Muscle of leg (tissue), 11 donors: Measurements from ENCODE around the gene MAP1LC3B. TPM values are rescaled to one million over a fixed set of nuclear protein-coding genes. Genes with fewer than 3 reads are reported as not detected.

ENCODE experiments used
- DNase-seq: peaks from one replicate; pipeline ENCODE4 v3.0.0; 2013
- H3K27ac ChIP-seq: one replicate; pipeline ENCODE4 v1.5.1; 2013; ENCODE audit warnings: mild to moderate bottlenecking, low read length, control low read depth
- H3K27me3 ChIP-seq: one replicate; pipeline ENCODE4 v1.6.1; 2013; ENCODE audit warnings: low read length; ENCODE audit not compliant: control insufficient read depth, insufficient read depth
- H3K36me3 ChIP-seq: one replicate; pipeline ENCODE4 v1.6.1; 2013; ENCODE audit warnings: low read length; ENCODE audit not compliant: control insufficient read depth, insufficient read depth
- H3K4me1 ChIP-seq: one replicate; pipeline ENCODE4 v1.6.1; 2013; ENCODE audit warnings: low read length; ENCODE audit not compliant: control insufficient read depth, insufficient read depth
- H3K4me3 ChIP-seq: one replicate; pipeline ENCODE4 v1.5.1; 2013; ENCODE audit warnings: low read length, control low read depth
- H3K9me3 ChIP-seq: replicated peaks from 2 replicates; pipeline ENCODE4 v1.6.1; 2013; ENCODE audit warnings: low read depth, low read length; ENCODE audit not compliant: control insufficient read depth
- WGBS: methylation state at CpG from one replicate; pipeline ENCODE4 v1.1.5; 2013; ENCODE audit warnings: missing lambda C conversion rate; ENCODE audit not compliant: insufficient coverage; 5-methylcytosine and 5-hydroxymethylcytosine counted together
- polyA plus RNA-seq, 8 donors: library from polyadenylated mRNA; unstranded; fragments of 120-200 nt; gene quantifications; one replicate each; pipeline versions ENCODE4 v1.2.1 to v1.2.3, GENCODE V29; 2013; ENCODE audit warnings: inconsistent platforms in 1 of 8, low replicate concordance in 1 of 8; ENCODE audit not compliant: insufficient read length in 8 of 8, insufficient read depth in 1 of 8
- total RNA-seq: library from RNA; stranded (reverse); fragments of 120-200 nt; gene quantifications from one replicate; pipeline ENCODE4 v1.2.4, GENCODE V29; 2013

The MAP1LC3B gene
- total and polyA plus RNA-seq, 9 donors = 24.4 to 57.1 (median 48.0) TPM

GRCh38 chr16:87407511-87408112 is 15.5 kb downstream of the MAP1LC3B start:
- Histone ChIP-seq H3K4me1 (no peaks in the 10 kb centered on the region), H3K4me3 (no peak overlapping the region), H3K36me3 (peaks cover 65% of the 10 kb centered on the region), H3K27ac (no peak overlapping the region), H3K27me3 (no peaks in the 10 kb centered on the region), H3K9me3 (no peaks in the 10 kb centered on the region)
- 62% methylated on average over 23 of the region's 26 CpGs for WGBS
- peak; percentile 49 for DNase-seq

GRCh38 chr16:87409153-87409552 is 17.0 kb downstream of the MAP1LC3B start:
- H3K27me3 ChIP-seq = no peaks in the 10 kb centered on the region
- peaks cover 72% of the 10 kb centered on the region for H3K36me3 ChIP-seq
- no peak overlapping the region for H3K4me3 ChIP-seq
- no peak for DNase-seq
- H3K27ac ChIP-seq = no peak overlapping the region
- H3K9me3 ChIP-seq = no peaks in the 10 kb centered on the region
- no peaks in the 10 kb centered on the region for H3K4me1 ChIP-seq
- WGBS = 40% methylated on average over 2 of the region's 13 CpGs

- H3K4me3 ChIP-seq = no peak overlapping the region
- H3K36me3 ChIP-seq = peaks cover 75% of the 10 kb centered on the region
- no peaks in the 10 kb centered on the region for H3K27me3 ChIP-seq
- no peak overlapping the region for H3K27ac ChIP-seq
- H3K4me1 ChIP-seq = no peaks in the 10 kb centered on the region
- WGBS = 90% methylated on average over 12 of the region's 13 CpGs
- DNase-seq = no peak
- H3K9me3 ChIP-seq = no peaks in the 10 kb centered on the region
Observed at GRCh38 chr16:87409781-87410180, 17.6 kb downstream of the MAP1LC3B start.

GRCh38 chr16:87410530-87410929 is 18.4 kb downstream of the MAP1LC3B start:
- Histone ChIP-seq H3K4me3 (no peak overlapping the region), H3K4me1 (no peaks in the 10 kb centered on the region), H3K36me3 (peaks cover 69% of the 10 kb centered on the region), H3K27ac (no peak overlapping the region), H3K27me3 (no peaks in the 10 kb centered on the region), H3K9me3 (no peaks in the 10 kb centered on the region)
- WGBS = 91% methylated on average over 11 of the region's 11 CpGs
- DNase-seq = no peak

- no peaks in the 10 kb centered on the region for H3K27me3 ChIP-seq
- H3K4me1 ChIP-seq = no peaks in the 10 kb centered on the region
- no peak overlapping the region for H3K4me3 ChIP-seq
- WGBS = 79% methylated on average over 13 of the region's 14 CpGs
- no peak for DNase-seq
- H3K36me3 ChIP-seq = peaks cover 69% of the 10 kb centered on the region
- no peaks in the 10 kb centered on the region for H3K9me3 ChIP-seq
- no peak overlapping the region for H3K27ac ChIP-seq
Observed at GRCh38 chr16:87410968-87411367, 18.8 kb downstream of the MAP1LC3B start.

- no peak overlapping the region for H3K27ac ChIP-seq
- H3K4me3 ChIP-seq = no peak overlapping the region
- no peaks in the 10 kb centered on the region for H3K4me1 ChIP-seq
- H3K9me3 ChIP-seq = no peaks in the 10 kb centered on the region
- WGBS = 91% methylated on average over 42 of the region's 49 CpGs
- H3K27me3 ChIP-seq = no peaks in the 10 kb centered on the region
- H3K36me3 ChIP-seq = peaks cover 71% of the 10 kb centered on the region
- no peak for DNase-seq
Observed at GRCh38 chr16:87411375-87412271, 19.5 kb downstream of the MAP1LC3B start.

- no peaks in the 10 kb centered on the region for H3K9me3 ChIP-seq
- 91% methylated on average over 28 of the region's 31 CpGs for WGBS
- no peak overlapping the region for H3K4me3 ChIP-seq
- H3K27me3 ChIP-seq = no peaks in the 10 kb centered on the region
- H3K36me3 ChIP-seq = peaks cover 74% of the 10 kb centered on the region
- H3K4me1 ChIP-seq = no peaks in the 10 kb centered on the region
- DNase-seq = no peak
- no peak overlapping the region for H3K27ac ChIP-seq
Observed at GRCh38 chr16:87412371-87412995, 20.3 kb downstream of the MAP1LC3B start.

GRCh38 chr16:87412996-87413421 is 20.9 kb downstream of the MAP1LC3B start:
- WGBS = 88% methylated on average over 23 of the region's 27 CpGs
- no peak for DNase-seq
- Histone ChIP-seq H3K27me3 (no peaks in the 10 kb centered on the region), H3K4me3 (no peak overlapping the region), H3K4me1 (no peaks in the 10 kb centered on the region), H3K27ac (no peak overlapping the region), H3K36me3 (peaks cover 74% of the 10 kb centered on the region), H3K9me3 (no peaks in the 10 kb centered on the region)

GRCh38 chr16:87414251-87414680 is 22.1 kb downstream of the MAP1LC3B start:
- Histone ChIP-seq H3K27me3 (no peaks in the 10 kb centered on the region), H3K4me3 (no peak overlapping the region), H3K9me3 (no peaks in the 10 kb centered on the region), H3K4me1 (no peaks in the 10 kb centered on the region), H3K36me3 (peaks cover 77% of the 10 kb centered on the region), H3K27ac (no peak overlapping the region)
- WGBS = 92% methylated on average over 24 of the region's 24 CpGs
- no peak for DNase-seq

- WGBS = 89% methylated on average over 7 of the region's 9 CpGs
Observed at GRCh38 chr16:87415441-87415840, 23.3 kb downstream of the MAP1LC3B start.

More at GRCh38 chr16:87415441-87415840, 23.3 kb downstream of the MAP1LC3B start:
- Histone ChIP-seq H3K36me3 (peaks cover 71% of the 10 kb centered on the region), H3K27me3 (no peaks in the 10 kb centered on the region), H3K4me1 (no peaks in the 10 kb centered on the region), H3K27ac (no peak overlapping the region), H3K4me3 (no peak overlapping the region), H3K9me3 (no peaks in the 10 kb centered on the region)
- DNase-seq = no peak
